Adrenal gland (tissue), 5 donors: ENCODE results near the gene ACR.

Experiments
- CTCF ChIP-seq, 6 experiments: fragments of 450-650 bp in 4 of 6; fragments of 200-600 bp in 2 of 6; sonication (generic) in 1 of 6; IDR thresholded peaks; 1 replicate in 5 of 6; 2 replicates in 1 of 6; pipeline versions ENCODE4 v1.5.1 to v1.8.0; 2016 to 2021; ENCODE audit warnings: antibody characterized with exemption in 6 of 6, mild to moderate bottlenecking in 2 of 6, moderate library complexity in 1 of 6
- POLR2A ChIP-seq, 2 donors: fragments of 450-650 bp; IDR thresholded peaks; one replicate each; pipeline ENCODE4 v1.6.1; 2017; ENCODE audit warnings: antibody characterized with exemption in 2 of 2, mild to moderate bottlenecking in 2 of 2, moderate library complexity in 1 of 2
- donor health status: DM: no; HTN: no; CAD: no.

- no peak for TF ChIP-seq POLR2A (IDR thresholded peaks at IDR 0.05)
- no peak for TF ChIP-seq CTCF (IDR thresholded peaks at IDR 0.05)
Observed at GRCh38 chr22:50694099-50694605, 43.9 kb upstream of the ACR start.
